ENCODE data around the gene NEU3. TPM values are rescaled to one million over a fixed set of nuclear protein-coding genes. Genes with fewer than 3 reads are reported as not detected.

NEU3 gene
- total RNA-seq, 1 experiment from 2014 or later: 12.5 TPM

- Histone ChIP-seq H3K79me2 (ENCODE audit: insufficient read depth, low read length) (no peaks in the 10 kb centered on the region), H4K20me1 (ENCODE audit: insufficient read depth) (no peaks in the 10 kb centered on the region), H3K9me3 (ENCODE audit: control insufficient read depth in 1 of 2, insufficient read depth in 1 of 2, low read depth in 1 of 2, low read length in 2 of 2) (no peaks in the 10 kb centered on the region), H3K4me1 (ENCODE audit: control insufficient read depth in 1 of 2, insufficient read depth in 2 of 2, low read length in 2 of 2) (no peaks in the 10 kb centered on the region), H3K9me2 (ENCODE audit: insufficient read depth) (no peaks in the 10 kb centered on the region), H3K36me3 (ENCODE audit: control insufficient read depth in 1 of 2, insufficient read depth in 2 of 2, low read length in 2 of 2) (peaks cover 7 to 11% of the 10 kb centered on the region in 2 experiments; a peak in 3 of 4 replicates), H3K27me3 (ENCODE audit: insufficient read depth, low read length) (no peaks in the 10 kb centered on the region), H3K27ac (ENCODE audit: low read depth, low read length) (no peak overlapping the region), H2AFZ (ENCODE audit: low read depth, low read length, poor library complexity, severe bottlenecking) (no peak overlapping the region), H3K4me2 (ENCODE audit: low read length) (no peak overlapping the region), H3K9ac (ENCODE audit: low read length) (no peak overlapping the region), H3K4me3 (replicated peaks in 1 of 2; ENCODE audit: low read depth in 1 of 2, low read length in 2 of 2) (no peak overlapping the region)
- ATAC-seq (no peak), DNase-seq (ENCODE audit: low read depth, low spot score) (no peak)
- BruUV-seq (replicated peaks): no TSS peak
- ChIA-PET RAD21 (ENCODE audit: low non-redundant PET in 1 of 2, low total read pairs in 2 of 2, uncharacterized antibody in 2 of 2, unreplicated experiment in 2 of 2) (no interaction called here), CTCF (interaction anchor here (1.9 kb wide), 1 partner anchor 21 kb away, joined by 5 read pairs; no protein-coding TSS in a partner anchor), POLR2A (no interaction called here)
- TF ChIP-seq YY1 (IDR thresholded peaks at IDR 0.05; ENCODE audit: extremely low read depth, insufficient replicate concordance, low read depth, low read length) (no peak), ATF3 (IDR thresholded peaks at IDR 0.05) (no peak), JUND (IDR thresholded peaks at IDR 0.05) (no peak), SRF (IDR thresholded peaks at IDR 0.05; ENCODE audit: low read depth) (no peak), SP1 (IDR thresholded peaks at IDR 0.05; ENCODE audit: low read depth) (no peak), TCF7L2 (IDR thresholded peaks at IDR 0.05; ENCODE audit: borderline replicate concordance, extremely low read depth, insufficient read depth, insufficient read length) (no peak), POLR2AphosphoS5 (IDR thresholded peaks at IDR 0.05; ENCODE audit: low read depth, low read length) (no peak), CBX3 (IDR thresholded peaks at IDR 0.05; ENCODE audit: low read depth) (no peak), MAX (IDR thresholded peaks at IDR 0.05) (no peak), FOSL1 (IDR thresholded peaks at IDR 0.05; ENCODE audit: low read depth) (no peak), ELF1 (IDR thresholded peaks at IDR 0.05; ENCODE audit: borderline replicate concordance, low read depth) (no peak), POLR2A (IDR thresholded peaks at IDR 0.05; ENCODE audit: borderline replicate concordance, extremely low read depth, insufficient read depth, insufficient read length) (no peak), CTCF (IDR thresholded peaks at IDR 0.05 in 2 of 3, conservative IDR thresholded peaks at IDR 0.05 in 1 of 3; ENCODE audit: borderline replicate concordance in 1 of 3, insufficient read depth in 1 of 3, low read depth in 2 of 3, low read length in 2 of 3) (no peak), SIN3A (IDR thresholded peaks at IDR 0.05; ENCODE audit: low read depth) (no peak), EGR1 (IDR thresholded peaks at IDR 0.05; ENCODE audit: low read depth) (no peak), EZH2phosphoT487 (IDR thresholded peaks at IDR 0.05; ENCODE audit: borderline replicate concordance) (no peak), ZNF274 (IDR thresholded peaks at IDR 0.05; ENCODE audit: low read depth, low read length) (no peak), ZFX (IDR thresholded peaks at IDR 0.05) (no peak)
- TF ChIP-seq, protein P1, sequence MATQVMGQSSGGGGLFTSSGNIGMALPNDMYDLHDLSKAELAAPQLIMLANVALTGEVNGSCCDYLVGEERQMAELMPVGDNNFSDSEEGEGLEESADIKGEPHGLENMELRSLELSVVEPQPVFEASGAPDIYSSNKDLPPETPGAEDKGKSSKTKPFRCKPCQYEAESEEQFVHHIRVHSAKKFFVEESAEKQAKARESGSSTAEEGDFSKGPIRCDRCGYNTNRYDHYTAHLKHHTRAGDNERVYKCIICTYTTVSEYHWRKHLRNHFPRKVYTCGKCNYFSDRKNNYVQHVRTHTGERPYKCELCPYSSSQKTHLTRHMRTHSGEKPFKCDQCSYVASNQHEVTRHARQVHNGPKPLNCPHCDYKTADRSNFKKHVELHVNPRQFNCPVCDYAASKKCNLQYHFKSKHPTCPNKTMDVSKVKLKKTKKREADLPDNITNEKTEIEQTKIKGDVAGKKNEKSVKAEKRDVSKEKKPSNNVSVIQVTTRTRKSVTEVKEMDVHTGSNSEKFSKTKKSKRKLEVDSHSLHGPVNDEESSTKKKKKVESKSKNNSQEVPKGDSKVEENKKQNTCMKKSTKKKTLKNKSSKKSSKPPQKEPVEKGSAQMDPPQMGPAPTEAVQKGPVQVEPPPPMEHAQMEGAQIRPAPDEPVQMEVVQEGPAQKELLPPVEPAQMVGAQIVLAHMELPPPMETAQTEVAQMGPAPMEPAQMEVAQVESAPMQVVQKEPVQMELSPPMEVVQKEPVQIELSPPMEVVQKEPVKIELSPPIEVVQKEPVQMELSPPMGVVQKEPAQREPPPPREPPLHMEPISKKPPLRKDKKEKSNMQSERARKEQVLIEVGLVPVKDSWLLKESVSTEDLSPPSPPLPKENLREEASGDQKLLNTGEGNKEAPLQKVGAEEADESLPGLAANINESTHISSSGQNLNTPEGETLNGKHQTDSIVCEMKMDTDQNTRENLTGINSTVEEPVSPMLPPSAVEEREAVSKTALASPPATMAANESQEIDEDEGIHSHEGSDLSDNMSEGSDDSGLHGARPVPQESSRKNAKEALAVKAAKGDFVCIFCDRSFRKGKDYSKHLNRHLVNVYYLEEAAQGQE (IDR thresholded peaks at IDR 0.05; ENCODE audit: low read depth): no peak
- intact Hi-C loops (cut with micrococcal nuclease): no loop called here
Measured at GRCh38 chr11:75001686-75002085, 13.0 kb downstream of the NEU3 start.
